ENCODE measurements around the gene NDUFAF8.
A peak's percentile ranks its signal among the peaks of the same experiment; 100 is the strongest.

The NDUFAF8 gene

GRCh38 chr17:81277946-81278693 lies 39.0 kb downstream of the NDUFAF8 start:
- DNase-seq: no peak

- DNase-seq: no peak
Observed at GRCh38 chr17:81278831-81279230, 39.7 kb downstream of the NDUFAF8 start.

- DNase-seq: no peak
Observed at GRCh38 chr17:81279278-81280275, 40.5 kb downstream of the NDUFAF8 start.

DNA sequence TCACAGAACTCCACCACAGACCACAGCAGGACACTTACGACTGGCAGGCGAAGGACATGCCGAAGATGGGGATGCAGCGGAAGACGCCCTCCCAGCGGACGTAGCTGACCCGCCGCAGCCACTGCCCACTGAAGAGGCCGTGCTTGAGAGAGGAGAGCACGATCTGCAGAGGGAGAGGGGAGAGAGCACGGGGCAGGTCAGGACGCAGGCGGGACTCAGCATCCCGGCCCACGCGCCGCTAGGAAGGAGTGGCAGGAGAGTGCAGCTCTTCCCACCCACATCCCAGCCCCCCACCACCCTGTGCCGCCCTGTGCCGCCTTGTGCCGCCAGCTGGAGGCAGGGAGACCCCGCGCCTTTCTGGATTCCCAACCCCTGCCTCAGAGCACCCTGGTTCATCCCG lies 41.5 kb downstream of the NDUFAF8 start:
- no peak for DNase-seq

GRCh38 chr17:81282141-81282540 lies 43.0 kb downstream of the NDUFAF8 start:
- no peak for DNase-seq

- DNase-seq: no peak
Observed at GRCh38 chr17:81282876-81283275, 43.8 kb downstream of the NDUFAF8 start.

GRCh38 chr17:81285179-81285878 lies 46.2 kb downstream of the NDUFAF8 start:
- DNase-seq: peak; percentile 56 to 75

- DNase-seq: no peak
Observed at GRCh38 chr17:81285894-81286293, 46.8 kb downstream of the NDUFAF8 start.

DNA sequence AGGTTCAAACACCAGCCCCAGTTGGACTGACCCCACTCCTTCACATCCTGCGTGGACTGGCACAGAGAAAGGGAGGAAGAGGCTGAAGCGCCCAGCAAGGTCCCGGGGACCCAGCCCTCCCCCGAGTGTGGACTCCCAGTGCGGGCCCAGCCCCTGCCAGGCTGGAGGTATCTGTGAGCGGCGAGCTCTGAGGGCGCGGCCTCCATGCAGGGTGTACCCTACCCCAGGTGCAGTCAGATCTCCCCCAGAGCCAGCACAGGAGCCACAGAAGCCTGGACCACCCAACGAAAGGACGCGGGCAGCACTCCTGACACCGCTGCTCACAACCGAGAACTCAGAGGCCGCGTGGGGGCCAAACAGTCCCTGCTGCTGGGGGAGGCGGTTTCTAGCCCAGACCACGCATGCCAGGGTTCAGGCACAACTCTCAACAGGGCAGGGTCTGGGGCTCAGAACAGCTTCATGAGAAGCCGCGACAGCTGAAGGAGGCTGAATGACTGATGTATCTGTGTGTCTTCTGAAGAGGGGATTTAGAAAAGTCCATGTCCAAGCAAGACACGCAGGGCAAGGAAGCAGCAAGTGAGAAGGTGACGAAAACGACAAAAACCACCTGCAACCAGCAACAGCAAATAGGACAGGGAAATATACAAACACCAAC lies 47.5 kb downstream of the NDUFAF8 start:
- DNase-seq: no peak

GRCh38 chr17:81287152-81287551 lies 48.0 kb downstream of the NDUFAF8 start:
- no peak for DNase-seq

DNA sequence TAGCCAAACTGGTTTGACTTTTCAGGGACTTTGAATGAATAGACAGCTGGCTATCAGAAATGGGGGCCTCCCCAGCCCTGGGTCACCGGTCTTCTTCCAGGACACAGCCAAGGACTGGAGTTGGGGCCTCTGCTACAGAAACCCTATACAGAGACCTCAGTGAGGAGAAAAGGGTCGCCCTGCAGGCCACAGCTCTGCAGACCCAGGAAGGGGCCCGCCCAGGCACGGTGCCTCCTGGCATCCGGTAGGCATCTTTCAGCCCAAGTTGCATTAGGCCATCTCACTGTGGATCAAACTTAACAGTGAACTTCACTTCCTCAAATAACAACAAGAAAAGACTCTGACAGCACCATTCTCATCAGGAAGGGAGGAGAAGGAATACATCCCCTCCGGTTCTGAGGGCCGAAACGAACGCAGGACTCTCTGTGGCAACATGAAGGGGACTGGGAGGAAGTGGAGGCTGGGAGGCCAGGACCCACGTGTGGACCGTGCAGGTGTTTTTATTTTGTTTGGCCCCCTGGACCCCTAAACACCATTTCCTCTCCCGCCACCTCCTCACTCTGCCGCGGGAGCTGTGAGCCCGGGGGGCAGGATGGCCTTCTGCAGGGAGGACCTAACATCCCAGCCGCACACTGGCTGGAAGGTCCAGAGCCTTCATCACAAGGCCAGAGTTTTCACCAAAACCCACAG lies 48.8 kb downstream of the NDUFAF8 start:
- no peak for DNase-seq

DNA sequence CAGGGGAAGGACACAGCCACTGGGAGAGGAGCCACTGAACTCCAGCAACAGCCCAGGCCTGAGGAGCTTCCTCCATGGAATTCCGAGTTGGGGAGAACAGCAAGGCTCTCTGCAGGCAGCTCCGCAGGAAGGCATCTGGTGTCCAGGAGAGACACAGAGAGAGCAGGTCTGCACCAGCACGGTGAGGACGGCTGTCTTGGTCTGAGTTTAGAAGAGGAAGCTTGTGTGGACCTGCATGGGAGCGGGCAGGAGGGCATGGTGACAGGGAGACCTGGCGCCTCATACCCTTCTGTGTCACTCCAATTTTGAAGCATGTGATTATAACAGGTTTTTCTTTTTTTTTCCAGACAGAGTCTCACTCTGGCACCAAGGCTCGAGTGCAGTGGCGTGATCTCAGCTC lies 49.6 kb downstream of the NDUFAF8 start:
- no peak for DNase-seq

DNA sequence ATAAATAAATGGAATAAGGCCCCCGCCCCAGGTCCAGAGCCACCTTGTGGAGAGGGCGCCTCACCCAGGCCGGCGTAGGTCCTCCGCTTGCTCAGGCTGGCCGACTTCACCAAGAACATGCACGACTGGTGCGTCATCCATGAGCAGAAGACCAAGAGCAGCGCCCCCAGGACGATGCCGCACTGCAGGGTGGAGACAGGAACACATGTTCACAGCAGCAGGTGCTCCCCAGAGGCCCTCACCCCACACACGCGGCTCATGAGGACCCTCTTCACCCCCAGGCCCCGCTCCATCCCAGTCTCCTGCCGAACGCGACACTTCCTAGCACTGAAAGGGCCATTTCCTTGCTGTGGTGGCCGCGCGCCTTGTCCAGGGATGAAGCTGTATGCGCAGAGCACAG lies 50.5 kb downstream of the NDUFAF8 start:
- DNase-seq: no peak

GRCh38 chr17:81290230-81290629 lies 51.1 kb downstream of the NDUFAF8 start:
- DNase-seq: no peak
